ENCODE results near the gene RASGRP4. TPM values are rescaled to one million over a fixed set of nuclear protein-coding genes. Genes with fewer than 3 reads are reported as not detected.
A peak's percentile ranks its signal among the peaks of the same experiment; 100 is the strongest.

RASGRP4 gene
- total RNA-seq, 1 experiment from 2014 or later = not detected

DNA sequence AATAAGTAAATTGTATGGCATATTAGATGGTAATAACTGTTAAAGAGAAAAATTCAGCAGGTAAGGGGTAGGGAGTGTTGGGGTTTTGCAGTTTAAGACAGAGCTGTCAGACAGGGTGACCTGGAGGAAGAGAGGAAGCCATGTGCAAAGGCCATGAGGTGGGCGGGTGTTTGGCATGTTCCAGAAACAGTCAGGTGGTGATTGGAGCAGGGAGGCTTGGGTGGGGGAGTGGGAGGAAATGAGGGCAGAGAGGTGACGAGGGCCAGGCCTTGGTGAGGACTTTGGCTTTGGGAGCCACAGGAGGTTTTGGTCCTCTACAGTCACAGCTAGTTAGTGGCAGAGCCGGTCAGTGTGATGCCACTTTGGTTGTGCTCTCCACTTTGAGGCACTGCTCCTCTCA lies 27.6 kb upstream of the RASGRP4 start:
- Histone ChIP-seq H3K9ac (ENCODE audit: low read length) (no peak overlapping the region), H3K9me2 (replicated peaks; ENCODE audit: low read length) (no peaks in the 10 kb centered on the region), H3K36me3 (ENCODE audit: low read depth, low read length) (no peaks in the 10 kb centered on the region), H3F3A (ENCODE audit: low read length, unreplicated experiment) (no peaks in the 10 kb centered on the region), H3K27ac (ENCODE audit: low read length) (no peak overlapping the region), H3K4me3 (ENCODE audit: low read length) (no peak overlapping the region), H4K20me1 (ENCODE audit: low read length) (no peaks in the 10 kb centered on the region), H3K27me3 (ENCODE audit: low read length) (no peaks in the 10 kb centered on the region), H3K9me3 (ENCODE audit: low read length) (no peaks in the 10 kb centered on the region), H3K4me2 (ENCODE audit: low read length) (no peak overlapping the region), H2AFZ (ENCODE audit: low read length) (no peak overlapping the region), H3K79me2 (ENCODE audit: low read length) (no peaks in the 10 kb centered on the region), H3K4me1 (ENCODE audit: insufficient read depth, low read length) (no peaks in the 10 kb centered on the region)
- DNase-seq (no peak), ATAC-seq (no peak)
- CTCF ChIA-PET = interaction anchor here (0.7 kb wide), 1 partner anchor 117 kb away, joined by 3 read pairs; no protein-coding TSS in a partner anchor
- no TSS peak for BruUV-seq (replicated peaks)
- POLR2A ChIA-PET (ENCODE audit: unreplicated experiment) = no interaction called here
- intact Hi-C loops (cut with micrococcal nuclease) = no loop called here
- TF ChIP-seq EZH2phosphoT487 (IDR thresholded peaks at IDR 0.05; ENCODE audit: borderline replicate concordance, low read length) = no peak
- TF ChIP-seq CTCF (conservative IDR thresholded peaks at IDR 0.05; ENCODE audit: low read depth, low read length) = no peak
- TF ChIP-seq EZH2 (IDR thresholded peaks at IDR 0.05; ENCODE audit: low read length, unreplicated experiment) = no peak

DNA sequence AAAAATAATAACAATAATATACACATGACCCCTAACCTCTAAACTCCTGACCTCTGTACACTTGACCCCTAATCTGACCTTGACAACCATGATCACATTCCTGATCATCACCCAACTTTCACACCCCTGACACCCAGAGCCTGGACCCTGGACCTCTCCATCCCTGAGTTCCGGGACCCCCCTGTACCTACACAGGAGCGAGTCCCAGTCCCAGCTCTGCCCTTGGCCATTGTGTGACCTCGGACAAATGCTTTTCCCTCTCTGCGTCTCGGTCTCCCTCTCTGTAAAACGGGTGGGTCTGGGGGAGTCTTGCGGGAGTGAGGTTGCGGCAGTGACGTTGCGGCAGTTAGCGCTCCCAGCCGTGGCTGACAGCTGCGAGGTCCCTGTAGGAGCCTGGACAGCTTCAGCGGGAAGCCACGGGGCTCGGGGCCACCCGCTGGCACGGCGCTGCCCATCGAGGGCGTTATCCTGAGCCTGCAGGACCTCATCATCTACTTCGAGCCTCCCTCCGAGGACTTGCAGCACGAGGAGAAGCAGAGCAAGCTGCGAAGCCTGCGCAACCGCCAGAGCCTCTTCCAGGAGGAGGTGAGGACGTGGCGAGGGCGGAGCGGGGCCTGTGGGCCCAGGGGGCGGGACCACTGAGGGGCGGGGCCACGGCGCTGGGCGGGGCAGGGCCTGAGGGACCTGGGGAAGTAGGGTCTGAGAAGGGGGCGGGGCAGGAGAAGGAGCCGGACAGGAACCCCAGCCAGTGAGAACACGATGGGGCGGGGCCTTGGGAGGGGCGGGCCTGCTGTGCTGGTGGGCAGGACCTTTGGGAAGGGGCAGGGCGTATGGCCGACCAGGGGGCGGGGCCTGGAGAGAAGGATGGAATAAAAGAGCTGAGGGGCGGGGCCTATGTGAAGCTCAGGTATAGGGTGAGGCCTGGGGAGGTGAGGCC lies 26.7 kb upstream of the RASGRP4 start:
- intact Hi-C loops (cut with micrococcal nuclease) = no loop called here
- H3K36me3 ChIP-seq (ENCODE audit: low read depth, low read length) = no peaks in the 10 kb centered on the region
- no peaks in the 10 kb centered on the region for H3K27me3 ChIP-seq (ENCODE audit: low read length)
- BruUV-seq (replicated peaks) = no TSS peak
- no peak overlapping the region for H3K9ac ChIP-seq (ENCODE audit: low read length)
- H3K4me3 ChIP-seq (ENCODE audit: low read length) = no peak overlapping the region
- POLR2A ChIA-PET (ENCODE audit: unreplicated experiment) = no interaction called here
- ATAC-seq (no peak), DNase-seq (peak; percentile 4)
- no peaks in the 10 kb centered on the region for H3K9me2 ChIP-seq (replicated peaks; ENCODE audit: low read length)
- H3F3A ChIP-seq (ENCODE audit: low read length, unreplicated experiment) = no peaks in the 10 kb centered on the region
- no peak for TF ChIP-seq EZH2phosphoT487 (IDR thresholded peaks at IDR 0.05; ENCODE audit: borderline replicate concordance, low read length)
- no peak for TF ChIP-seq EZH2 (IDR thresholded peaks at IDR 0.05; ENCODE audit: low read length, unreplicated experiment)
- no peak for TF ChIP-seq CTCF (conservative IDR thresholded peaks at IDR 0.05; ENCODE audit: low read depth, low read length)
- CTCF ChIA-PET = no interaction called here
- no peaks in the 10 kb centered on the region for H3K79me2 ChIP-seq (ENCODE audit: low read length)
- H4K20me1 ChIP-seq (ENCODE audit: low read length) = no peaks in the 10 kb centered on the region
- no peaks in the 10 kb centered on the region for H3K4me1 ChIP-seq (ENCODE audit: insufficient read depth, low read length)
- H2AFZ ChIP-seq (ENCODE audit: low read length) = no peak overlapping the region
- H3K27ac ChIP-seq (ENCODE audit: low read length) = no peak overlapping the region
- H3K4me2 ChIP-seq (ENCODE audit: low read length) = no peak overlapping the region
- no peaks in the 10 kb centered on the region for H3K9me3 ChIP-seq (ENCODE audit: low read length)

GRCh38 chr19:38451629-38452028 lies 25.6 kb upstream of the RASGRP4 start:
- Histone ChIP-seq H3K9me2 (replicated peaks; ENCODE audit: low read length) (no peaks in the 10 kb centered on the region), H3K79me2 (ENCODE audit: low read length) (no peaks in the 10 kb centered on the region), H3K4me2 (ENCODE audit: low read length) (no peak overlapping the region), H3F3A (ENCODE audit: low read length, unreplicated experiment) (no peaks in the 10 kb centered on the region), H3K27me3 (ENCODE audit: low read length) (no peaks in the 10 kb centered on the region), H2AFZ (ENCODE audit: low read length) (no peak overlapping the region), H3K4me1 (ENCODE audit: insufficient read depth, low read length) (no peaks in the 10 kb centered on the region), H3K36me3 (ENCODE audit: low read depth, low read length) (no peaks in the 10 kb centered on the region), H3K9ac (ENCODE audit: low read length) (no peak overlapping the region), H3K4me3 (ENCODE audit: low read length) (no peak overlapping the region), H4K20me1 (ENCODE audit: low read length) (no peaks in the 10 kb centered on the region), H3K27ac (ENCODE audit: low read length) (no peak overlapping the region), H3K9me3 (ENCODE audit: low read length) (no peaks in the 10 kb centered on the region)
- intact Hi-C loops (cut with micrococcal nuclease) = no loop called here
- no peak for DNase-seq
- TF ChIP-seq CTCF (conservative IDR thresholded peaks at IDR 0.05; ENCODE audit: low read depth, low read length) (no peak), EZH2 (IDR thresholded peaks at IDR 0.05; ENCODE audit: low read length, unreplicated experiment) (no peak), EZH2phosphoT487 (IDR thresholded peaks at IDR 0.05; ENCODE audit: borderline replicate concordance, low read length) (no peak)
- no TSS peak for BruUV-seq (replicated peaks)
- ChIA-PET CTCF (no interaction called here), POLR2A (ENCODE audit: unreplicated experiment) (no interaction called here)
- ATAC-seq = no peak

All from PC-3 (cell line).